Measurements from ENCODE around the gene SESN1. TPM values are rescaled to one million over a fixed set of nuclear protein-coding genes. Genes with fewer than 3 reads are reported as not detected.

SESN1 gene
- total RNA-seq, 2 experiments from 2014 or later: 43.0 to 48.4 TPM

DNA sequence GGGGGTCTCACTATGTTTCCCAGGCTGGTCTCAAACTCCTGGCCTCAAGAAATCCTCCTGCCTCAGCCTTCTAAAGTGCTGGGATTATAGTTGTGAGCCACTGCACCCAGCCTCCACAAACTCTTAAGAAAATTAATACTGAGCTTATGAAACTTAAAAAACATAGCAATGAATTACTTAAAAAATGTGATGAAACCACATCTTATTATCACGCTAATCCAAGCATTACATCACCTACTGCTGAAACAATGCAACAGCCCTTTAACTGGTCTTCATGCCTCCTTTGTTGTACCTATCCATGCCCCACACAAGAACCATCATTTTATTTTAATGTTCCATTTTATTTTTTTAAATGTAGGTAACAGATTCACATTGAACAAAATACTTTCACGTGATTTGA is 24.9 kb downstream of the SESN1 start:
- POLR2A ChIA-PET: no interaction called here

DNA sequence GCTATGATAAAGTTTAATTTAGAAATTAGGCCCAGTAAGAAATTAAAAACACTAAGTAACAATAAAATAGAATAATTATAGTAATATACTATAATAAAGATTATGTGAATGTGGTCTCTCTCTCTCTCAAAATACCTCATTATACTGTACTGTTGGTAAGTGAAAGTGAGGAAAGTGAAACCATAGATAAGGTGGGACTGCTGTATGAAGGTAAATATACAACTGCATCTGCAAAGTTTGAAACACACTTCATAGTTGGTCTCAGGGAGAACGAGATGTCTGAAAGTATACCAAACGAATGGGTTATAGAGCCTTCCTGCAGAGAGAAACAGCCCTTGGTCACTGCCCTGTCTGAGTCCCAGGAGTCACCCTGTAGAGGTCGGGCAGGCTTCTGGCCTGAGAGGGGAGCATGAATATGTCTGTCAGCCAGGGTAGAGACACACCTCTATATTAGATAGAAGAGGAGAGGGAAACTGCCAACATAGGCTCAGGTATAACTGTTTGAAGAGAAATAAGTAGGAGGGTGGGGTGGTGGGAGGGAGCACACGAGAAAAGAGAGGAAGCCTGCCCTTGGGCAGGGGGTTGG is 31.8 kb downstream of the SESN1 start:
- Mint-ChIP-seq H3K27ac (peak overlapping the region; percentile 41), H3K27me3 (peaks cover 2% of the 10 kb centered on the region), H3K9me3 (no peaks in the 10 kb centered on the region), H3K4me1 (peaks cover 28% of the 10 kb centered on the region), H3K4me3 (no peak overlapping the region), H3K36me3 (no peaks in the 10 kb centered on the region)
- DNase-seq: no peak
- POLR2A ChIA-PET: interaction anchor here (1.1 kb wide), 1 partner anchor 31 kb away, joined by 3 read pairs; the partner anchor contains the start of gene SESN1
- ATAC-seq (ENCODE audit: low read depth): peak; percentile 44

More for the DNA sequence above, 24.9 kb downstream of the SESN1 start:
- H3K4me3 Mint-ChIP-seq: no peak overlapping the region
- no peaks in the 10 kb centered on the region for H3K27me3 Mint-ChIP-seq
- DNase-seq (no peak), ATAC-seq (ENCODE audit: low read depth) (no peak)
- H3K9me3 Mint-ChIP-seq: no peaks in the 10 kb centered on the region
- H3K4me1 Mint-ChIP-seq: peaks cover 18% of the 10 kb centered on the region
- H3K27ac Mint-ChIP-seq: no peak overlapping the region
- peaks cover 2% of the 10 kb centered on the region for H3K36me3 Mint-ChIP-seq

DNA sequence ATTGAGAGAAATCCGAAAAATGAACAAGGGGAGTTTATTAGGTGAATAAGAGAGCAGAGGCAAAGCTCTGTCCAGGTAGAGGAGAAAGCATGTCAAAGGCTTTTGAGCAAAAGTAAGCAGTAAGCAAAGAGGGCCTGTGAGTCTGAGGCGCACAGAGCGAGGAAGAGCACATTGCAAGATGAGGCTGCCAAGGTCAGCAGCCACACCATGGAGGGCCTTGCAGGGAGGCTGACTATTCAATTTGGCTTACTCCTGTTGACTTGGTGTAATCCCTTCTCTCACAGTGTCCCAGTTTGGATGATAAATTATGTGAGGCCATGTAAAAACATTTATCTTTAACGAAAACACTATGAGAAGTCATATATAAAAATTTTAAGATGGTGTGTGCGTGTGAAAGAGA is 32.4 kb downstream of the SESN1 start:
- ATAC-seq (ENCODE audit: low read depth): no peak
- Mint-ChIP-seq H3K9me3 (no peaks in the 10 kb centered on the region), H3K27ac (peak overlapping the region; percentile 78)

DNA sequence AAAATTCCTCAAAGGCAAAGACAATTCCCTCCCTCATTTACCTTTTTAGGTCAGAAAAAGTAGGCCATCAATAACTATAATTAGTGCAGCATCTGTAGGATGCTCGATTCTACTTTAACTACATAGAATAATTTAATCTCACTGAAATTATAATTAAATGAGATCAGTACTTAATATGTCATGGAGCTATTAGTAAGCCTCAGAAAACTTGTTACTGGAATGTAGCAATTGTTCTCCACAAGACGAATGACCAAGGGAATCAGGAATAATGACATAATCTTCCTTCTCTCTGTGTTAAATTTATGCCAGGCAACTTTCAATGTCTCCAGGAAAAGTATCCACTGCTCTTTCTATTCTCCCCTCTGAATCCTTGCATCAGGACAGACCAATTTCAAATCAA is 34.1 kb downstream of the SESN1 start:
- Mint-ChIP-seq H3K4me1 (peaks cover 31% of the 10 kb centered on the region), H3K27ac (no peak overlapping the region), H3K4me3 (no peak overlapping the region), H3K27me3 (peaks cover 2% of the 10 kb centered on the region), H3K9me3 (no peaks in the 10 kb centered on the region), H3K36me3 (no peaks in the 10 kb centered on the region)
- ATAC-seq (ENCODE audit: low read depth) (no peak), DNase-seq (no peak)
- POLR2A ChIA-PET: interaction anchor here (1.0 kb wide), 1 partner anchor 120 kb away, joined by 3 read pairs; no protein-coding TSS in a partner anchor

More for the DNA sequence above, 32.4 kb downstream of the SESN1 start:
- peaks cover 2% of the 10 kb centered on the region for H3K27me3 Mint-ChIP-seq
- H3K4me1 Mint-ChIP-seq: peaks cover 28% of the 10 kb centered on the region
- H3K4me3 Mint-ChIP-seq: no peak overlapping the region
- DNase-seq: no peak
- no peaks in the 10 kb centered on the region for H3K36me3 Mint-ChIP-seq
- POLR2A ChIA-PET: interaction anchor here (1.1 kb wide), 1 partner anchor 32 kb away, joined by 3 read pairs; the partner anchor contains the start of gene SESN1

DNA sequence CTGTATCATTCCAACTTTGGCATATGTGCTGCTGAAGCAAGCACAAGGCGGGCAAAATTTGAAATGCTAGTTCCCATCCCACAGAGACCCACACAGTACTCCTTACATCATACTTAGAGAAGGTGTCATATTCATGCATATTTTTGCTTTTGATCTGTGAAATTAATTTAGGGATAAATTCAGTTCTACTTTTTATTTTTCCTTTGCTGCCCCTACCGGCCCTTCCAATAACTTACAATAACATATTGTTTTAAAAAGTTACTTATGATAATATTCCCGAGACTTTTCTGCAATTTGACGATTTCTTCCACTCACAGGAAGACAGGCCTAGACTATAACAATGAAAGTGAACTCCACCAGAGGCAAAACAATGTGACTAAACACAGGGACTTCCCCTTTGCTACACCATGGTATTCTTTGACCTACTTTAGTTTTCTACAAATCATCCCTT is 35.0 kb downstream of the SESN1 start:
- peaks cover 31% of the 10 kb centered on the region for H3K4me1 Mint-ChIP-seq
- no peaks in the 10 kb centered on the region for H3K9me3 Mint-ChIP-seq
- ATAC-seq (ENCODE audit: low read depth) (peak; percentile 97), DNase-seq (no peak)
- POLR2A ChIA-PET: interaction anchor here (1.0 kb wide), 1 partner anchor 119 kb away, joined by 3 read pairs; no protein-coding TSS in a partner anchor
- H3K27ac Mint-ChIP-seq: peak overlapping the region; percentile 73
- peak overlapping the region; percentile 65 for H3K4me3 Mint-ChIP-seq
- H3K27me3 Mint-ChIP-seq: peaks cover 2% of the 10 kb centered on the region
- no peaks in the 10 kb centered on the region for H3K36me3 Mint-ChIP-seq

DNA sequence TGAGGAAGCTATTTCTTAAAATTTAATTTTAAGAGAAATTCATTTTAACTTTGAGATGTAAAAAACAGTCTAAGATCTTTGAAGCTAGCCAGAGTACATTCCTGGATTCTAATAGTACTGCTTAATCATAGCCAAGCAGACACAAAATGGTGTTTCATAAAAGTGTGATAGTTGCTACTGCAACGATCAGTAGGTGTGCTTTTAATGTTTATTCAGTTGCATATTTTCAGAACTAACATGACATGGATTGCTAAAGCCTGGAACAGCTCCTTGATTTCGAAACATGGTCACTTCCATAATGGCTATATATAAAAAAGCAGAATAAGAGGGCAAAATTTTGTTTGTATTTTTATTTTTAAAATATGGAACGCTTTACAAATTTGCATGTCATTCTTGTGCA is 35.5 kb downstream of the SESN1 start:
- POLR2A ChIA-PET: no interaction called here
- peak overlapping the region; percentile 65 for H3K4me3 Mint-ChIP-seq
- no peaks in the 10 kb centered on the region for H3K36me3 Mint-ChIP-seq
- peak overlapping the region; percentile 73 for H3K27ac Mint-ChIP-seq
- DNase-seq: no peak
- peaks cover 29% of the 10 kb centered on the region for H3K4me1 Mint-ChIP-seq
- ATAC-seq (ENCODE audit: low read depth): no peak
- H3K9me3 Mint-ChIP-seq: no peaks in the 10 kb centered on the region
- peaks cover 2% of the 10 kb centered on the region for H3K27me3 Mint-ChIP-seq

DNA sequence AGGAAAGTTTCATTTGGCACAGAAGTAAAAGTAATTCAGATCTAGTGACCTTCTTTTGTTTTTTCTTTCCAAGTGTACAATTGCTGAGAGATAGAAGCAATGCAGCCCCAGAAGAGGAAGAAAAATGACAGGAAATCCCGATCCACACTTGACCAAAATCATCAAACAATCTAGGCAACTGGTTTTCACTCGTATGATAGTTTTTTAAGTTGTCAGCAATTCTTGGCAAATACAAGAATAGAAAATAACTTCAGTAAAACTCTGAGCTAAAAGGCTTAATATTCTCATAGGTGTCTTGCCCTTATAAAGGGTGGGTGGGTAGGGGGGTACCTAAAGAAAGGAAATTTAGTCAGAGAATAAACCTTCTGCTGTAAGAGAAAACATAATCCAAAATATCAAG is 36.0 kb downstream of the SESN1 start:
- POLR2A ChIA-PET: no interaction called here
- H3K4me1 Mint-ChIP-seq: peaks cover 28% of the 10 kb centered on the region
- no peak for DNase-seq
- no peak for ATAC-seq (ENCODE audit: low read depth)
- H3K9me3 Mint-ChIP-seq: no peaks in the 10 kb centered on the region
- no peak overlapping the region for H3K4me3 Mint-ChIP-seq
- no peak overlapping the region for H3K27ac Mint-ChIP-seq
- H3K36me3 Mint-ChIP-seq: no peaks in the 10 kb centered on the region
- H3K27me3 Mint-ChIP-seq: peaks cover 2% of the 10 kb centered on the region

DNA sequence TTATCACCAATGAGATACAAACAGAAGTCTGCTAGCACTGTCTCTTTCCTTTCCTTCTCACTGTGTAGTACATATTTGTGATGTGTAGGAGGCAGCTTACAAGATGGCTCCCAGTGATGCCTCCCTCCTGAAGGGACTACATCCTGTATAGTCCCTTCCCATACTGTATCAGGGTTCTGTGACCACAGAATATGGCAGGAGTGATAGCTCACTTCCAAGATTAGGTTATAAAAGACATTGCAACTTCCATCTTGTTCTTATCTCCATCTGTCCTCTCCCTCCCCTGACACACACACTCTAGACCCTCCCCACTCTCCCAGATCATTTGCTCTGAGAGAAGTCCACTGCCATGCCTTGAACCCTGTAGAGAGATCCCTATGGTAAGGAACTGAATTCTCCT is 38.0 kb downstream of the SESN1 start:
- H3K36me3 Mint-ChIP-seq: no peaks in the 10 kb centered on the region
- no peak overlapping the region for H3K27ac Mint-ChIP-seq
- peaks cover 19% of the 10 kb centered on the region for H3K4me1 Mint-ChIP-seq
- H3K4me3 Mint-ChIP-seq: no peak overlapping the region
- H3K27me3 Mint-ChIP-seq: peaks cover 3% of the 10 kb centered on the region
- POLR2A ChIA-PET: no interaction called here
- H3K9me3 Mint-ChIP-seq: no peaks in the 10 kb centered on the region
- no peak for DNase-seq
- no peak for ATAC-seq (ENCODE audit: low read depth)

DNA sequence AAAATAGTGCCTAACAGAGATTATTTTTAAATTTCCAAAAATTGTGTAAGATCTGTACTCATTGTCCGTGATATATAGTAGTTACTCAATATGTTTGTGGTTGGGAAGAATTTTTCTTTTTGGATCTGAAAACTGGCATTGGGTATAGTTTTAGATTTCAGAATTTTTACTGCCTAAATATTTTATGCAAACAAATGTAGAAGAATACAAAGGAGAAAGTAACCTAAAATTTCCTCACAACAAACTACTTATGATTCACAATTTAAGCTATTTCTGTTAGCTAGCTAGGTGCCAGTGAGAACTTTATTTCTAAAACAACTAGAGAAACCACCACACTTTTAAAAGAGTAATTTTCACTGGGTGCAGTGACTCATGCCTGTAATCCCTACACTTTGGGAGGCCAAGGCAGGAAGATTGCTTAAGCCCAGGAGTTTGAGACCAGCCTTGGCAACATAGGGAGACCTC is 38.8 kb downstream of the SESN1 start:
- no peak overlapping the region for H3K4me3 Mint-ChIP-seq
- no peak overlapping the region for H3K27ac Mint-ChIP-seq
- peaks cover 3% of the 10 kb centered on the region for H3K27me3 Mint-ChIP-seq
- no peak for DNase-seq
- H3K4me1 Mint-ChIP-seq: peaks cover 20% of the 10 kb centered on the region
- POLR2A ChIA-PET: no interaction called here
- no peak for ATAC-seq (ENCODE audit: low read depth)
- no peaks in the 10 kb centered on the region for H3K9me3 Mint-ChIP-seq
- H3K36me3 Mint-ChIP-seq: no peaks in the 10 kb centered on the region

DNA sequence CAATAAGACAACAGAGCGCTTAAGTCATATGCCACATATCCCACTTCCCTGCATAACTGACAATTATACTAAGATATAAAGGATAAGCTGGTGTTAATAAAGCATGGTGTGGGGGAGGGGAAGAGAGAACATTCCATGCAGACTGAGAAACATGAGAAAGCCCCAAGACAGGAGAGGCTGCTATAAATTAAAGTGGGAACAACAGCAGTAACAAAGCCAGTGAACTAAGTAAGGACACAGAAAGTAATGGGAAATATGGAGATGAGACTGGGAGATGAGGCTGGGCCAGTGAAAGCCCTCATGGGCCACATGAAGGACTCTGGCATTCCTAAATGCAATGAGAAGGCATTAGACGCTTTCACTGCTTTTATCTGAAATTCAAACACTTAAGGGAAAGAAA is 41.3 kb downstream of the SESN1 start:
- DNase-seq: no peak
- no peak overlapping the region for H3K27ac Mint-ChIP-seq
- peaks cover 20% of the 10 kb centered on the region for H3K4me1 Mint-ChIP-seq
- POLR2A ChIA-PET: no interaction called here
- H3K27me3 Mint-ChIP-seq: peaks cover 6% of the 10 kb centered on the region
- no peak for ATAC-seq (ENCODE audit: low read depth)
- H3K9me3 Mint-ChIP-seq: peaks cover 4% of the 10 kb centered on the region
- H3K4me3 Mint-ChIP-seq: no peak overlapping the region
- H3K36me3 Mint-ChIP-seq: peaks cover 7% of the 10 kb centered on the region

DNA sequence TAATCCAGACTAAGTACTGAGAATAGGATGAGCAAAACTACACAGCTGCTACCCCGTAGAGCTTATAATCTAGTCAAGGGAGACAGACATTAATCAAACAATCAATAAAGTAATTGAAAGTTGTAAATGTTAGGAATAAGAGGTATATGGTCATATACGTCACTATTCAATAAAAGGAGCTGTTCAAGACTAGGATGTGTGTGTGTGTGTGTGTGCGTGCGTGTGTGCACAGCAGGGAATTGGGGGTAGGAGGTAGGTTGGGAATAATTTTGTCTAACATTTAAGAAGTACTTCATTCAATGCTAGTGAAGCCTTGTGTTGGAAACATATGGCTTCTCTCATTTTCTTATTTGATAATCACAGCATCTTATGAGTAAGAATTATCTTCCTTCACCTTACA is 41.8 kb downstream of the SESN1 start:
- Mint-ChIP-seq H3K9me3 (peaks cover 4% of the 10 kb centered on the region), H3K36me3 (peaks cover 10% of the 10 kb centered on the region), H3K4me3 (no peak overlapping the region), H3K4me1 (peaks cover 22% of the 10 kb centered on the region), H3K27ac (no peak overlapping the region), H3K27me3 (peaks cover 6% of the 10 kb centered on the region)
- ATAC-seq (ENCODE audit: low read depth) (no peak), DNase-seq (no peak)
- POLR2A ChIA-PET: no interaction called here

DNA sequence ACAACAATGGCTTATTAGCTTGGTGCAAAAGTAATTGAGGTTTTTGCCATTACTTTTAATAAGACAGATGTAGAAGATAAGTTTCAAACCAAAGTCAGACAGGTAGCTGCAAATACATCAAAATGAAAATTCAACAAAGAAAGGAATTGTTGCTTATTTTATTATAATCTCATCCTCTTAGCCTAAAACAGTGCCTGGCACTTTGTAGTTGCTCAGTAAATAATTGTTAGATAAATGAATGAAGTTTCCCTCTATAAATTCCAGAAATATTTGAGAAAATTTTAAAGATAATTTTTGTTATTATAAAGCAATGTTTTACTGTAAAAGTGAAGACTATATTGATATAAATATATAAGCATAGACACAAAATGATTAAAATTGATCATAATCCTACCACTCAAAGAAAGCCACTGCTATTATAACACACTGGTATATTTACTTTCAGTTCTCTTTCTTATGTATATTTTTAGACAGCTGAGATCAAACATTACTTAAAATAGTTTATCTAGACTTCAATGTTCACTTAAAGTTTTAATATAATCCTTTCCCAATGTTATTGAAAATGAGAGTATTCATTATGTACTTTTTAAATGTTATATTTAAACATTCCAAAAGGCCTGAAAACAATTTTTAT is 42.5 kb downstream of the SESN1 start:
- POLR2A ChIA-PET: no interaction called here
- H3K9me3 Mint-ChIP-seq: peaks cover 4% of the 10 kb centered on the region
- H3K4me1 Mint-ChIP-seq: peaks cover 22% of the 10 kb centered on the region
- no peak overlapping the region for H3K27ac Mint-ChIP-seq
- peaks cover 6% of the 10 kb centered on the region for H3K27me3 Mint-ChIP-seq
- ATAC-seq (ENCODE audit: low read depth) (no peak), DNase-seq (no peak)
- no peak overlapping the region for H3K4me3 Mint-ChIP-seq
- H3K36me3 Mint-ChIP-seq: peaks cover 10% of the 10 kb centered on the region

DNA sequence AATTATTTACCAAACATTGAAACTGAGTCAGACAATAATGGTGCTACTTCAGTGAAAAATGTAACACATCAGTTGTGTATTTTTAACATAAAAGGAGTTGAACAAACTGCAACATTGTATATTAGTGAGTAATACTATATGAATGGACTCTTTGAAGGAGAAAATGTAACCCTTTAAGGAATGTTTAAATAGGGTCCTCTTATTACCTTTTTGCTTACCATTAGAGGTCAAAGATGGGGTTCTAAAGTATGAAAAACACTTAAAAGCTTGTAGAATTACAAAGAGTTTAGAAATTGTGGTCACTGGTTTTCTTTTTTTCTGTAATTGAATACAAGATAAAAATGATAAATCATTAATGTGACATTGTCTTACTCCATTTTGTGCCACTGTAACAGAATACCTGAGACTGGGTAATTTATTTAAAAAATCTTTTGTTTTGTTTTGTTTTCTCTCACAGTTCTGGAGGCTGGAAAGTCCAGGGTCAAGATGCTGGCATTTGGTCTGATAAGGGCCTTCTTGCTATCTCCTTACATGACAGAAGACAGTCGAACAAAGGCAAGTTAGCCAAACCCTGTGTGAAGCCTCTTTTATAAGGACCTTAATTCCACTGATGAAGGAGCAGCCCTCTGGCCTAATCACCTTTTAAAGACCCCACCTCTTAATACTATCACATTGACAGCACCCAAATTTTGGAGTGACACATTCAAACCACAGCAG is 43.2 kb downstream of the SESN1 start:
- DNase-seq (no peak), ATAC-seq (ENCODE audit: low read depth) (no peak)
- no peak overlapping the region for H3K4me3 Mint-ChIP-seq
- H3K27ac Mint-ChIP-seq: no peak overlapping the region
- peaks cover 6% of the 10 kb centered on the region for H3K27me3 Mint-ChIP-seq
- peaks cover 4% of the 10 kb centered on the region for H3K9me3 Mint-ChIP-seq
- POLR2A ChIA-PET: no interaction called here
- H3K4me1 Mint-ChIP-seq: peaks cover 18% of the 10 kb centered on the region
- H3K36me3 Mint-ChIP-seq: peaks cover 10% of the 10 kb centered on the region

All from activated naive CD8-positive, alpha-beta T cell treated with anti-CD3 and anti-CD28 coated beads, Interleukin-2, amount 10 ng/mL, durations not matched to agents 7 days and 5 days (primary cell).